Measurements from ENCODE around the gene ANKRD44. TPM values are rescaled to one million over a fixed set of nuclear protein-coding genes. Genes with fewer than 3 reads are reported as not detected.

ANKRD44 gene
- total and polyA plus RNA-seq, 8 donors: 23.2 to 52.6 (median 29.8) TPM

- H3K4me1 ChIP-seq: peaks cover 19 to 74% of the 10 kb centered on the region in 2 donors
- DNase-seq (no peak), ATAC-seq (no peak)
- peak overlapping the region in 1 of 2 donors; percentile 16 for H3K27ac ChIP-seq
- no peaks in the 10 kb centered on the region for H3K27me3 ChIP-seq
- TF ChIP-seq CTCF (IDR thresholded peaks at IDR 0.05): no peak
- H3K9me3 ChIP-seq: no peaks in the 10 kb centered on the region
- H3K36me3 ChIP-seq: no peaks in the 10 kb centered on the region
- intact Hi-C loops (cut with DNase I): loop anchor here in 1 of 2 donors (10.0 kb wide), 1 partner anchor 108 kb away; no protein-coding TSS in a partner anchor
- H3K4me3 ChIP-seq: no peak overlapping the region
Observed at GRCh38 chr2:197196541-197197180, 113.9 kb downstream of the ANKRD44 start.

GRCh38 chr2:197195518-197195917 is 115.1 kb downstream of the ANKRD44 start:
- no peaks in the 10 kb centered on the region for H3K9me3 ChIP-seq
- H3K27ac ChIP-seq: peak overlapping the region in 1 of 2 donors; percentile 31
- TF ChIP-seq CTCF (IDR thresholded peaks at IDR 0.05): no peak
- H3K4me3 ChIP-seq: no peak overlapping the region
- peaks cover 19 to 71% of the 10 kb centered on the region in 2 donors for H3K4me1 ChIP-seq
- H3K36me3 ChIP-seq: no peaks in the 10 kb centered on the region
- DNase-seq (no peak), ATAC-seq (no peak)
- intact Hi-C loops (cut with DNase I): loop anchor here in 1 of 2 donors (10.0 kb wide), 1 partner anchor 109 kb away; no protein-coding TSS in a partner anchor
- H3K27me3 ChIP-seq: no peaks in the 10 kb centered on the region

- no peaks in the 10 kb centered on the region for H3K27me3 ChIP-seq
- intact Hi-C loops (cut with DNase I): loop anchor here in 1 of 2 donors (10.0 kb wide), 1 partner anchor 113 kb away; no protein-coding TSS in a partner anchor
Observed at GRCh38 chr2:197191940-197192322, 118.6 kb downstream of the ANKRD44 start.

GRCh38 chr2:197191177-197191939 is 119.2 kb downstream of the ANKRD44 start:
- Histone ChIP-seq H3K27ac (no peak overlapping the region), H3K4me1 (peaks cover 12 to 29% of the 10 kb centered on the region in 2 donors), H3K4me3 (no peak overlapping the region), H3K27me3 (no peaks in the 10 kb centered on the region), H3K9me3 (no peaks in the 10 kb centered on the region), H3K36me3 (no peaks in the 10 kb centered on the region)
- no peak for DNase-seq
- peak; percentile 85 for ATAC-seq
- intact Hi-C loops (cut with DNase I): loop anchor here in 1 of 2 donors (10.0 kb wide), 1 partner anchor 113 kb away; no protein-coding TSS in a partner anchor
- peak; percentile 61 for TF ChIP-seq CTCF (IDR thresholded peaks at IDR 0.05)

More at GRCh38 chr2:197191940-197192322, 118.6 kb downstream of the ANKRD44 start:
- no peak for TF ChIP-seq CTCF (IDR thresholded peaks at IDR 0.05)
- no peak overlapping the region for H3K27ac ChIP-seq
- no peaks in the 10 kb centered on the region for H3K36me3 ChIP-seq
- ATAC-seq (peak; percentile 41), DNase-seq (no peak)
- peaks cover 12 to 35% of the 10 kb centered on the region in 2 donors for H3K4me1 ChIP-seq
- no peaks in the 10 kb centered on the region for H3K9me3 ChIP-seq
- no peak overlapping the region for H3K4me3 ChIP-seq

GRCh38 chr2:197190100-197190432 is 120.5 kb downstream of the ANKRD44 start:
- no peak overlapping the region for H3K27ac ChIP-seq
- H3K4me3 ChIP-seq: no peak overlapping the region
- ATAC-seq: no peak
- intact Hi-C loops (cut with DNase I): loop anchor here in 1 of 2 donors (10.0 kb wide), 1 partner anchor 115 kb away; no protein-coding TSS in a partner anchor
- H3K4me1 ChIP-seq: peaks cover 7 to 19% of the 10 kb centered on the region in 2 donors
- no peak for DNase-seq
- TF ChIP-seq CTCF (IDR thresholded peaks at IDR 0.05): no peak
- H3K27me3 ChIP-seq: no peaks in the 10 kb centered on the region
- H3K9me3 ChIP-seq: no peaks in the 10 kb centered on the region
- H3K36me3 ChIP-seq: peaks cover 0 to 3% of the 10 kb centered on the region in 2 donors

Data from left lung (tissue), 10 donors.